ENCODE results near the gene TNRC18. TPM values are rescaled to one million over a fixed set of nuclear protein-coding genes. Genes with fewer than 3 reads are reported as not detected.

The TNRC18 gene
- total RNA-seq, 6 experiments from 2014 or later = 70.6 to 87.1 (median 79.9) TPM

- Mint-ChIP-seq H3K36me3 (ENCODE audit: low read depth) (peaks cover 32% of the 10 kb centered on the region), H3K4me3 (no peak overlapping the region), H3K27me3 (ENCODE audit: insufficient read depth) (peaks cover 7% of the 10 kb centered on the region), H3K27ac (no peak overlapping the region), H3K9me3 (no peaks in the 10 kb centered on the region), H3K4me1 (ENCODE audit: low read depth) (peaks cover 19% of the 10 kb centered on the region)
- no peak for DNase-seq
- TF ChIP-seq CTCF (IDR thresholded peaks at IDR 0.05) = no peak
These were observed 74.0 kb downstream of the TNRC18 start for GRCh38 chr7:5349437-5350173.

GRCh38 chr7:5349005-5349380 is 74.6 kb downstream of the TNRC18 start:
- Mint-ChIP-seq H3K27ac (no peak overlapping the region), H3K36me3 (ENCODE audit: low read depth) (peaks cover 30% of the 10 kb centered on the region), H3K9me3 (no peaks in the 10 kb centered on the region), H3K4me3 (no peak overlapping the region), H3K27me3 (ENCODE audit: insufficient read depth) (peaks cover 10% of the 10 kb centered on the region), H3K4me1 (ENCODE audit: low read depth) (peaks cover 13% of the 10 kb centered on the region)
- no peak for DNase-seq
- TF ChIP-seq CTCF (IDR thresholded peaks at IDR 0.05) = no peak

GRCh38 chr7:5348134-5349004 is 75.3 kb downstream of the TNRC18 start:
- Mint-ChIP-seq H3K27me3 (ENCODE audit: insufficient read depth) (peaks cover 10% of the 10 kb centered on the region), H3K4me1 (ENCODE audit: low read depth) (peaks cover 11% of the 10 kb centered on the region; the same call in 1 of the 2 replicates), H3K4me3 (no peak overlapping the region), H3K9me3 (no peaks in the 10 kb centered on the region), H3K36me3 (ENCODE audit: low read depth) (peaks cover 32% of the 10 kb centered on the region), H3K27ac (0 out of 2 replicates have a peak overlapping the region, but pooled peaks have one; percentile 14)
- no peak for DNase-seq
- TF ChIP-seq CTCF (IDR thresholded peaks at IDR 0.05) = no peak

GRCh38 chr7:5345671-5346070 is 78.0 kb downstream of the TNRC18 start:
- no peaks in the 10 kb centered on the region for H3K9me3 Mint-ChIP-seq
- no peak for TF ChIP-seq CTCF (IDR thresholded peaks at IDR 0.05)
- no peak overlapping the region; the same call in 1 of the 2 replicates for H3K27ac Mint-ChIP-seq
- no peak overlapping the region for H3K4me3 Mint-ChIP-seq
- H3K4me1 Mint-ChIP-seq (ENCODE audit: low read depth) = no peaks in the 10 kb centered on the region
- peaks cover 25% of the 10 kb centered on the region for H3K36me3 Mint-ChIP-seq (ENCODE audit: low read depth)
- H3K27me3 Mint-ChIP-seq (ENCODE audit: insufficient read depth) = peaks cover 4% of the 10 kb centered on the region
- no peak for DNase-seq

GRCh38 chr7:5345171-5345570 is 78.5 kb downstream of the TNRC18 start:
- H3K9me3 Mint-ChIP-seq = no peaks in the 10 kb centered on the region
- H3K27ac Mint-ChIP-seq = no peak overlapping the region
- H3K36me3 Mint-ChIP-seq (ENCODE audit: low read depth) = peaks cover 25% of the 10 kb centered on the region
- peaks cover 3% of the 10 kb centered on the region for H3K27me3 Mint-ChIP-seq (ENCODE audit: insufficient read depth)
- no peak for DNase-seq
- no peaks in the 10 kb centered on the region for H3K4me1 Mint-ChIP-seq (ENCODE audit: low read depth)
- no peak for TF ChIP-seq CTCF (IDR thresholded peaks at IDR 0.05)
- no peak overlapping the region for H3K4me3 Mint-ChIP-seq

Data from HFFc6 (cell line).